Measurements from ENCODE around the gene JAML. TPM values are rescaled to one million over a fixed set of nuclear protein-coding genes. Genes with fewer than 3 reads are reported as not detected.

JAML gene
- total RNA-seq, 3 donors from 2014 or later = 2.3 to 16.0 (median 15.7) TPM

DNA sequence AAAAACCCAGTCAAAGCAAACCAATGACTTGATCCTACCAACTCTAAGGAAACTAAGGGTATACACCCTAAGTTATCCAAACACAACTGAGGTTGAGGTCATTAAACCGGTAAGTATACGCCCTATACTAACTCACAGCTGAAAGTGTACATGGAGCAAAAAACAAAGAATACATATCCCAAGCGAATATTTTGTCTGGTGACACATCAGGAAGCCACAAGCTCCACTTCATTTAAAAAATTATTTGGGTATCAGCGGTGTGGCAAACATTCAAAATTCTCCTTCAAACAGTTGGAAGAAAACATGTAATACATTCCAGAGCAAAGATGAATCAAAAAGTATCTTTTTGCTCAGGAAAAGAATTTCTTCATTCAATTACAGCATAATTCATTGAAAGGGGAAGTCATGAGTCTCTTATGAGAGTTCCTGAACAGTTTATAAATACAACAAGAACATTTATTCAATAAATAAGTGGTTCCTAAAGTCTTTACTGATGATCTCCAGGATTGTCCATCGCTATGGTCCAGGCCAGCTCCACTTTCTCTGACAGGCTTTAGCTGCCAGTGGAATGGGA, 4.5 kb upstream of the JAML start:
- H3K9me3 ChIP-seq = no peaks in the 10 kb centered on the region
- intact Hi-C loops (cut with DNase I; ENCODE audit: low total_unique reads) = no loop called here
- H3K27ac ChIP-seq = no peak overlapping the region
- TF ChIP-seq POLR2AphosphoS5 (IDR thresholded peaks at IDR 0.05) = no peak
- TF ChIP-seq, protein P1, sequence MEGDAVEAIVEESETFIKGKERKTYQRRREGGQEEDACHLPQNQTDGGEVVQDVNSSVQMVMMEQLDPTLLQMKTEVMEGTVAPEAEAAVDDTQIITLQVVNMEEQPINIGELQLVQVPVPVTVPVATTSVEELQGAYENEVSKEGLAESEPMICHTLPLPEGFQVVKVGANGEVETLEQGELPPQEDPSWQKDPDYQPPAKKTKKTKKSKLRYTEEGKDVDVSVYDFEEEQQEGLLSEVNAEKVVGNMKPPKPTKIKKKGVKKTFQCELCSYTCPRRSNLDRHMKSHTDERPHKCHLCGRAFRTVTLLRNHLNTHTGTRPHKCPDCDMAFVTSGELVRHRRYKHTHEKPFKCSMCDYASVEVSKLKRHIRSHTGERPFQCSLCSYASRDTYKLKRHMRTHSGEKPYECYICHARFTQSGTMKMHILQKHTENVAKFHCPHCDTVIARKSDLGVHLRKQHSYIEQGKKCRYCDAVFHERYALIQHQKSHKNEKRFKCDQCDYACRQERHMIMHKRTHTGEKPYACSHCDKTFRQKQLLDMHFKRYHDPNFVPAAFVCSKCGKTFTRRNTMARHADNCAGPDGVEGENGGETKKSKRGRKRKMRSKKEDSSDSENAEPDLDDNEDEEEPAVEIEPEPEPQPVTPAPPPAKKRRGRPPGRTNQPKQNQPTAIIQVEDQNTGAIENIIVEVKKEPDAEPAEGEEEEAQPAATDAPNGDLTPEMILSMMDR (IDR thresholded peaks at IDR 0.05) = no peak
- no peak for TF ChIP-seq POLR2A (IDR thresholded peaks at IDR 0.05)
- no peaks in the 10 kb centered on the region for H3K36me3 ChIP-seq
- H3K4me1 ChIP-seq = no peaks in the 10 kb centered on the region
- DNase-seq (ENCODE audit: low spot score in 2 of 2) = no peak
- H3K27me3 ChIP-seq = no peaks in the 10 kb centered on the region
- no peak overlapping the region for H3K4me3 ChIP-seq

- TF ChIP-seq POLR2AphosphoS5 (IDR thresholded peaks at IDR 0.05) (no peak), POLR2A (IDR thresholded peaks at IDR 0.05) (no peak)
- TF ChIP-seq, protein P1 (IDR thresholded peaks at IDR 0.05) = no peak
- Histone ChIP-seq H3K27me3 (no peaks in the 10 kb centered on the region), H3K36me3 (no peaks in the 10 kb centered on the region), H3K9me3 (no peaks in the 10 kb centered on the region), H3K4me1 (no peaks in the 10 kb centered on the region), H3K27ac (peak overlapping the region in 1 of 2 donors; percentile 17), H3K4me3 (no peak overlapping the region)
- intact Hi-C loops (cut with DNase I; ENCODE audit: low total_unique reads) = no loop called here
- no peak for DNase-seq (ENCODE audit: low spot score in 2 of 2)
Measured at GRCh38 chr11:118227865-118228785, 3.3 kb upstream of the JAML start.

- H3K4me3 ChIP-seq = no peak overlapping the region
- H3K4me1 ChIP-seq = no peaks in the 10 kb centered on the region
- no peaks in the 10 kb centered on the region for H3K9me3 ChIP-seq
- TF ChIP-seq, protein P1 (IDR thresholded peaks at IDR 0.05) = no peak
- TF ChIP-seq POLR2A (IDR thresholded peaks at IDR 0.05) (no peak), POLR2AphosphoS5 (IDR thresholded peaks at IDR 0.05) (no peak)
- DNase-seq (ENCODE audit: low spot score in 2 of 2) = no peak
- H3K36me3 ChIP-seq = no peaks in the 10 kb centered on the region
- H3K27me3 ChIP-seq = no peaks in the 10 kb centered on the region
- intact Hi-C loops (cut with DNase I; ENCODE audit: low total_unique reads) = no loop called here
- H3K27ac ChIP-seq = no peak overlapping the region
Measured at GRCh38 chr11:118226781-118227180, 2.0 kb upstream of the JAML start.

GRCh38 chr11:118226296-118226695, 1.5 kb upstream of the JAML start:
- no peaks in the 10 kb centered on the region for H3K9me3 ChIP-seq
- TF ChIP-seq POLR2AphosphoS5 (IDR thresholded peaks at IDR 0.05) (no peak), POLR2A (IDR thresholded peaks at IDR 0.05) (no peak)
- TF ChIP-seq, protein P1 (IDR thresholded peaks at IDR 0.05) = no peak
- no peaks in the 10 kb centered on the region for H3K36me3 ChIP-seq
- DNase-seq (ENCODE audit: low spot score in 2 of 2) = no peak
- no peak overlapping the region for H3K27ac ChIP-seq
- H3K4me1 ChIP-seq = no peaks in the 10 kb centered on the region
- intact Hi-C loops (cut with DNase I; ENCODE audit: low total_unique reads) = no loop called here
- no peaks in the 10 kb centered on the region for H3K27me3 ChIP-seq
- no peak overlapping the region for H3K4me3 ChIP-seq

DNA sequence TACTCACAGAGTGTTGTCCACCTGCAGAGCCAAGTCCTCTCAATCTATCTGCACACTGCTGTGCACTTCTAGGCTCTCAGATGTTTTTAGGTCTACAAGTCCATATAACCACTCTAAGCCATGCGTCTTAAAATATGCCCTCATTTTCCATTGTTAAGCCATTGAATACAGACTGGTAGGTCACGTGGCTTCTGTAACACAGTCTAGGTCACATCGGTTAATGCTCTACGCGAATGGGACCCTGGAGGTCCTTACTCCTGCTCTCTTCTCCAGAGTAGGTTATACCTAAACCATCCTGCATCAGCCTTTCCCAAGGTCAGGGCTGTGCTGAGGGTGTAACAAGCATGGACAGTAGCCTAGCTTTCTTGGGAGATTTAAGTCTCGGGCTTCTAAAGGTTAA, 819 bp downstream of the JAML start:
- intact Hi-C loops (cut with DNase I; ENCODE audit: low total_unique reads) = no loop called here
- no peak for DNase-seq (ENCODE audit: low spot score in 2 of 2)
- no peaks in the 10 kb centered on the region for H3K36me3 ChIP-seq
- no peaks in the 10 kb centered on the region for H3K9me3 ChIP-seq
- no peaks in the 10 kb centered on the region for H3K4me1 ChIP-seq
- no peaks in the 10 kb centered on the region for H3K27me3 ChIP-seq
- TF ChIP-seq POLR2AphosphoS5 (IDR thresholded peaks at IDR 0.05) = no peak
- TF ChIP-seq, protein P1 (IDR thresholded peaks at IDR 0.05) = no peak
- TF ChIP-seq POLR2A (IDR thresholded peaks at IDR 0.05) = no peak
- H3K4me3 ChIP-seq = peak overlapping the region in 1 of 3 donors; percentile 17
- no peak overlapping the region for H3K27ac ChIP-seq

All from breast epithelium (tissue), 4 donors.